Measurements from ENCODE around the gene ERBB2.
"Not testable (repeated sequence)": the region's sequence is repeated elsewhere in the genome, so short reads cannot be mapped to it uniquely, and the experiment has no call there.

The ERBB2 gene

GRCh38 chr17:39763051-39763820 lies 63.4 kb downstream of the ERBB2 start:
- DNase-seq (ENCODE audit: low read depth), result no peak

GRCh38 chr17:39764171-39764570 lies 64.3 kb downstream of the ERBB2 start:
- DNase-seq (ENCODE audit: low read depth), result not testable (repeated sequence)

GRCh38 chr17:39765175-39765574 lies 65.3 kb downstream of the ERBB2 start:
- no peak for DNase-seq (ENCODE audit: low read depth)

- no peak for DNase-seq (ENCODE audit: low read depth)
Observed at GRCh38 chr17:39765766-39766165, 65.9 kb downstream of the ERBB2 start.

- no peak for DNase-seq (ENCODE audit: low read depth)
Observed at GRCh38 chr17:39767147-39767546, 67.3 kb downstream of the ERBB2 start.

- DNase-seq (ENCODE audit: low read depth), result peak; percentile 45
Observed at GRCh38 chr17:39769974-39770587, 70.2 kb downstream of the ERBB2 start.

- no peak for DNase-seq (ENCODE audit: low read depth)
Observed at GRCh38 chr17:39772415-39772814, 72.6 kb downstream of the ERBB2 start.

GRCh38 chr17:39772987-39773934 lies 73.4 kb downstream of the ERBB2 start:
- DNase-seq (ENCODE audit: low read depth), result no peak

GRCh38 chr17:39774047-39774446 lies 74.2 kb downstream of the ERBB2 start:
- DNase-seq (ENCODE audit: low read depth), result no peak

GRCh38 chr17:39775031-39775430 lies 75.2 kb downstream of the ERBB2 start:
- no peak for DNase-seq (ENCODE audit: low read depth)

- DNase-seq (ENCODE audit: low read depth), result no peak
Observed at GRCh38 chr17:39776252-39776651, 76.4 kb downstream of the ERBB2 start.

- DNase-seq (ENCODE audit: low read depth), result no peak
Observed at GRCh38 chr17:39777534-39778365, 77.9 kb downstream of the ERBB2 start.

Data from activated T-cell treated with anti-CD3 and anti-CD28 coated beads for 48 hours (primary cell).